IMR-90 (cell line): ENCODE measurements around the gene ST3GAL5.

Source experiments
- BHLHE40 ChIP-seq: fragments of 150-350 bp; IDR thresholded peaks from 2 replicates; pipeline ENCODE4 v1.6.1; 2016; ENCODE audit warnings: mild to moderate bottlenecking, low read depth, low read length
- CEBPB ChIP-seq: IDR thresholded peaks from 2 replicates; pipeline ENCODE4 v1.6.1; 2012; ENCODE audit warnings: low read depth, low read length, improper control_type of control experiment
- CHD1 ChIP-seq: IDR thresholded peaks from 2 replicates; pipeline ENCODE4 v1.6.1; 2012; ENCODE audit warnings: low read depth, low read length, improper control_type of control experiment
- CTCF ChIP-seq: conservative IDR thresholded peaks from 2 replicates; pipeline ENCODE4 v1.5.1; 2012; ENCODE audit warnings: mild to moderate bottlenecking, low read depth, low read length, improper control_type of control experiment
- MAFK ChIP-seq: IDR thresholded peaks from 2 replicates; pipeline ENCODE4 v1.6.1; 2012; ENCODE audit warnings: low read depth, low read length, improper control_type of control experiment
- POLR2A ChIP-seq: IDR thresholded peaks from 2 replicates; pipeline ENCODE4 v1.6.1; 2012; ENCODE audit warnings: mild to moderate bottlenecking, low read depth, low read length
- RAD21 ChIP-seq: IDR thresholded peaks from 2 replicates; pipeline ENCODE4 v1.6.1; 2012; ENCODE audit warnings: low read length, improper control_type of control experiment
- SMC3 ChIP-seq: fragments of 150-350 bp; IDR thresholded peaks from 2 replicates; pipeline ENCODE4 v1.6.1; 2016; ENCODE audit warnings: low read depth, mild to moderate bottlenecking, antibody characterized with exemption, low read length, moderate library complexity
- TF ChIP-seq, protein P1 (sequence below): fragments of 150-350 bp; IDR thresholded peaks from 2 replicates; pipeline ENCODE4 v1.6.1; 2017; ENCODE audit warnings: mild to moderate bottlenecking, antibody characterized with exemption, low read length, low read depth

- no peak for TF ChIP-seq CTCF
- TF ChIP-seq POLR2A = no peak
- TF ChIP-seq, protein P1, sequence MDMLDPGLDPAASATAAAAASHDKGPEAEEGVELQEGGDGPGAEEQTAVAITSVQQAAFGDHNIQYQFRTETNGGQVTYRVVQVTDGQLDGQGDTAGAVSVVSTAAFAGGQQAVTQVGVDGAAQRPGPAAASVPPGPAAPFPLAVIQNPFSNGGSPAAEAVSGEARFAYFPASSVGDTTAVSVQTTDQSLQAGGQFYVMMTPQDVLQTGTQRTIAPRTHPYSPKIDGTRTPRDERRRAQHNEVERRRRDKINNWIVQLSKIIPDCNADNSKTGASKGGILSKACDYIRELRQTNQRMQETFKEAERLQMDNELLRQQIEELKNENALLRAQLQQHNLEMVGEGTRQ = no peak
- no peak for TF ChIP-seq MAFK
- TF ChIP-seq SMC3 = no peak
- no peak for TF ChIP-seq RAD21
- no peak for TF ChIP-seq CHD1
- no peak for TF ChIP-seq BHLHE40
- no peak for TF ChIP-seq CEBPB
Measured at GRCh38 chr2:85908506-85908905, 19.7 kb upstream of the ST3GAL5 start.
